ENCODE measurements around the gene TAOK3. TPM values are rescaled to one million over a fixed set of nuclear protein-coding genes. Genes with fewer than 3 reads are reported as not detected.

TAOK3 gene
- total RNA-seq, 2 donors from 2014 or later = 33.4 to 40.6 TPM

- 93 to 95% methylated on average over 7 to 8 of the region's 8 CpGs for WGBS, 2 experiments (ENCODE audit: insufficient coverage in 1 of 2, insufficient read length in 1 of 2)
- DNase-seq = no peak
- H3K4me3 Mint-ChIP-seq = no peak overlapping the region
- no peaks in the 10 kb centered on the region for H3K4me1 ChIP-seq (ENCODE audit: control insufficient read depth, insufficient read depth, low read length)
- H3K9me3 Mint-ChIP-seq = no peaks in the 10 kb centered on the region
- H3K9me3 ChIP-seq (ENCODE audit: control insufficient read depth, low read length) = no peaks in the 10 kb centered on the region
- no peaks in the 10 kb centered on the region for H3K36me3 ChIP-seq (ENCODE audit: control insufficient read depth, insufficient read depth, low read length)
- no peak overlapping the region for H3K27ac Mint-ChIP-seq
- no peaks in the 10 kb centered on the region for H3K27me3 ChIP-seq (ENCODE audit: control insufficient read depth, insufficient read depth, low read length, poor library complexity, severe bottlenecking)
- H3K27ac ChIP-seq (ENCODE audit: low read depth, low read length) = no peak overlapping the region
- peaks cover 2% of the 10 kb centered on the region for H3K36me3 Mint-ChIP-seq (ENCODE audit: low read depth)
- no peaks in the 10 kb centered on the region for H3K4me1 Mint-ChIP-seq
- no peak overlapping the region for H3K4me3 ChIP-seq (ENCODE audit: low read length)
- TF ChIP-seq CTCF (conservative IDR thresholded peaks at IDR 0.05) = no peak
- no peaks in the 10 kb centered on the region for H3K27me3 Mint-ChIP-seq (ENCODE audit: insufficient read depth)
- no peak overlapping the region for H3K9ac ChIP-seq (ENCODE audit: extremely low read depth, low read length, poor library complexity, severe bottlenecking)
These were observed 65.4 kb downstream of the TAOK3 start for GRCh38 chr12:118307069-118307954.

- Histone ChIP-seq H3K36me3 (ENCODE audit: control insufficient read depth, insufficient read depth, low read length) (no peaks in the 10 kb centered on the region), H3K9ac (ENCODE audit: extremely low read depth, low read length, poor library complexity, severe bottlenecking) (no peak overlapping the region), H3K4me1 (ENCODE audit: control insufficient read depth, insufficient read depth, low read length) (no peaks in the 10 kb centered on the region), H3K27me3 (ENCODE audit: control insufficient read depth, insufficient read depth, low read length, poor library complexity, severe bottlenecking) (no peaks in the 10 kb centered on the region), H3K9me3 (ENCODE audit: control insufficient read depth, low read length) (no peaks in the 10 kb centered on the region), H3K27ac (ENCODE audit: low read depth, low read length) (no peak overlapping the region), H3K4me3 (ENCODE audit: low read length) (no peak overlapping the region)
- Mint-ChIP-seq H3K4me3 (no peak overlapping the region), H3K27me3 (ENCODE audit: insufficient read depth) (no peaks in the 10 kb centered on the region), H3K4me1 (peaks cover 10% of the 10 kb centered on the region), H3K27ac (no peak overlapping the region), H3K36me3 (ENCODE audit: low read depth) (no peaks in the 10 kb centered on the region), H3K9me3 (no peaks in the 10 kb centered on the region)
- 91 to 94% methylated on average over 3 to 4 of the region's 4 CpGs for WGBS, 2 experiments (ENCODE audit: insufficient coverage in 1 of 2, insufficient read length in 1 of 2)
- TF ChIP-seq CTCF (conservative IDR thresholded peaks at IDR 0.05) = no peak
- no peak for DNase-seq
These were observed 68.6 kb downstream of the TAOK3 start for GRCh38 chr12:118304093-118304492.

GRCh38 chr12:118302053-118302452, 70.7 kb downstream of the TAOK3 start:
- Mint-ChIP-seq H3K4me1 (peaks cover 10% of the 10 kb centered on the region), H3K27me3 (ENCODE audit: insufficient read depth) (no peaks in the 10 kb centered on the region), H3K36me3 (ENCODE audit: low read depth) (no peaks in the 10 kb centered on the region), H3K27ac (no peak overlapping the region), H3K9me3 (no peaks in the 10 kb centered on the region), H3K4me3 (no peak overlapping the region)
- Histone ChIP-seq H3K36me3 (ENCODE audit: control insufficient read depth, insufficient read depth, low read length) (no peaks in the 10 kb centered on the region), H3K4me1 (ENCODE audit: control insufficient read depth, insufficient read depth, low read length) (no peaks in the 10 kb centered on the region), H3K27ac (ENCODE audit: low read depth, low read length) (no peak overlapping the region), H3K9me3 (ENCODE audit: control insufficient read depth, low read length) (no peaks in the 10 kb centered on the region), H3K9ac (ENCODE audit: extremely low read depth, low read length, poor library complexity, severe bottlenecking) (no peak overlapping the region), H3K4me3 (ENCODE audit: low read length) (no peak overlapping the region), H3K27me3 (ENCODE audit: control insufficient read depth, insufficient read depth, low read length, poor library complexity, severe bottlenecking) (no peaks in the 10 kb centered on the region)
- no peak for TF ChIP-seq CTCF (conservative IDR thresholded peaks at IDR 0.05)
- no peak for DNase-seq

Measured in endodermal cell (in vitro differentiated cells).